GM23248 (cell line): ENCODE measurements around the gene INCA1.

ENCODE experiments used
- EZH2 ChIP-seq: fragments of 200-600 bp; sonication (generic); IDR thresholded peaks from 2 replicates; pipeline ENCODE4 v1.6.1; 2018; ENCODE audit warnings: antibody characterized with exemption, mild to moderate bottlenecking; ENCODE audit not compliant: insufficient read depth, poor library complexity, severe bottlenecking
- EZH2phosphoT487 ChIP-seq: fragments of 200-600 bp; sonication (generic); IDR thresholded peaks from 2 replicates; pipeline ENCODE4 v1.6.1; 2018; ENCODE audit warnings: antibody characterized with exemption, moderate library complexity, mild to moderate bottlenecking, low read depth; ENCODE audit not compliant: insufficient read depth

DNA sequence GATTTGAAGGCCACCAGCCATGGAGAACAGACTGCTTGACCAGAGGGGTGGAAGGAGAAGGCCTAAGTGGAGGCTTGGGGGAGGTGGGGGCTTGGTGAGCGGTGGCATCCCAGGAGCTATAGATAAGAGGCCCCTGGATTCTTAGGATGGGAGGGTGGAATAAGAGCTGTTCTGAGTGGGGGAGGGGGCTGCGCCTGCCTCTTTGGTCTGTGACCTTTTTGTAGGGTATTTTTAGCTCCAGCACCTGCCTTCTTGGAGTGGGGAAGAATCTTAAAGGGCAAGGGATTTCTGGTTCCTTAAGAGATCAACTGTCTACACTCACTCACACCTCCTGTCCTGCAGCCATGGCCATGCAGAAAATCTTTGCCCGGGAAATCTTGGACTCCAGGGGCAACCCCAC lies 45.8 kb downstream of the INCA1 start:
- no peak for TF ChIP-seq EZH2
- TF ChIP-seq EZH2phosphoT487: no peak
